Colonic mucosa (tissue), 4 donors: ENCODE results near the gene TMEM271. TPM values are rescaled to one million over a fixed set of nuclear protein-coding genes. Genes with fewer than 3 reads are reported as not detected.

Experiments used
- DNase-seq: peaks from one replicate; pipeline ENCODE4 v3.0.0-alpha.2; 2020
- H3K27ac ChIP-seq: fragments of 200-600 bp; one replicate; pipeline ENCODE4 v1.8.0; 2021
- H3K27me3 ChIP-seq: fragments of 200-600 bp; one replicate; pipeline ENCODE4 v1.8.0; 2021
- H3K36me3 ChIP-seq: fragments of 200-600 bp; one replicate; pipeline ENCODE4 v1.8.0; 2021
- H3K4me1 ChIP-seq: fragments of 200-600 bp; one replicate; pipeline ENCODE4 v1.8.0; 2021; ENCODE audit warnings: mild to moderate bottlenecking
- H3K4me3 ChIP-seq: fragments of 200-600 bp; one replicate; pipeline ENCODE4 v1.8.0; 2021
- H3K9ac ChIP-seq, 2 donors: one replicate each; pipeline ENCODE4 v1.7.0; 2013; ENCODE audit warnings: control low read depth in 2 of 2, low read depth in 2 of 2, low read length in 2 of 2
- H3K9me3 ChIP-seq: fragments of 200-600 bp; one replicate; pipeline ENCODE4 v1.8.0; 2021
- intact Hi-C: fragments of 100-400 bp; cut with DNase I; formaldehyde crosslinking; loops from one replicate; pipeline ENCODE4 v1.14.1; 2022
- total RNA-seq, 2 donors: library from RNA; stranded (reverse); fragmentation: NEBNext Ultra II Directional in 1 of 2; extraction: Animal tissue kit (Norgen Biotek cat#: 25700) in 1 of 2; gene quantifications; one replicate each; pipeline ENCODE4 v1.2.1, GENCODE V29; 2021
- TF ChIP-seq, protein P1 (sequence below): fragments of 200-600 bp; IDR thresholded peaks from one replicate; pipeline ENCODE4 v1.8.0; 2022; ENCODE audit warnings: antibody characterized with exemption, mild to moderate bottlenecking
- donor health status: healthy.
- donor health status: DM: no; HTN: no; CAD: no.
- donor health status: DM: no; HTN: no; CAD: no.

TMEM271 gene, protein sequence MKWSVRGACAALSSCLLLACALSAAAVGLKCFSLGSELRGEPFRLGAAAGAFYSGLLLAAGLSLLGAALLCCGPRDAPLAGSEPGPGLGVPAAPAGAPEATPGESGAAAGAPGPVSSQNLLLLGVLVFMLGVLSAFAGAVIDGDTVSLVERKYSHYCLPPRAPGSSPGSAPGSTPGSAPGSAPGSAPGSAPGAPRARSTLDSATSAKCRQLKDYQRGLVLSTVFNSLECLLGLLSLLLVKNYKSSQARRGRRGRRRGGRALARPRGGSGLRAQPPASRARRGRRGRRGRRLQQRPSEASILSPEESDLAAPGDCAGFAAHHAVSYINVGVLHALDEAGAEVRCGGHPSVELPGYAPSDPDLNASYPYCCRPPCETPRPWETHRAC
- not detected for total RNA-seq

- H3K27me3 ChIP-seq = peaks cover 42% of the 10 kb centered on the region
- H3K36me3 ChIP-seq = no peaks in the 10 kb centered on the region
- H3K27ac ChIP-seq = no peak within 1 kb of the TSS
- TF ChIP-seq, protein P1, sequence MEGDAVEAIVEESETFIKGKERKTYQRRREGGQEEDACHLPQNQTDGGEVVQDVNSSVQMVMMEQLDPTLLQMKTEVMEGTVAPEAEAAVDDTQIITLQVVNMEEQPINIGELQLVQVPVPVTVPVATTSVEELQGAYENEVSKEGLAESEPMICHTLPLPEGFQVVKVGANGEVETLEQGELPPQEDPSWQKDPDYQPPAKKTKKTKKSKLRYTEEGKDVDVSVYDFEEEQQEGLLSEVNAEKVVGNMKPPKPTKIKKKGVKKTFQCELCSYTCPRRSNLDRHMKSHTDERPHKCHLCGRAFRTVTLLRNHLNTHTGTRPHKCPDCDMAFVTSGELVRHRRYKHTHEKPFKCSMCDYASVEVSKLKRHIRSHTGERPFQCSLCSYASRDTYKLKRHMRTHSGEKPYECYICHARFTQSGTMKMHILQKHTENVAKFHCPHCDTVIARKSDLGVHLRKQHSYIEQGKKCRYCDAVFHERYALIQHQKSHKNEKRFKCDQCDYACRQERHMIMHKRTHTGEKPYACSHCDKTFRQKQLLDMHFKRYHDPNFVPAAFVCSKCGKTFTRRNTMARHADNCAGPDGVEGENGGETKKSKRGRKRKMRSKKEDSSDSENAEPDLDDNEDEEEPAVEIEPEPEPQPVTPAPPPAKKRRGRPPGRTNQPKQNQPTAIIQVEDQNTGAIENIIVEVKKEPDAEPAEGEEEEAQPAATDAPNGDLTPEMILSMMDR = no peak
- H3K9ac ChIP-seq = no peak within 1 kb of the TSS
- H3K9me3 ChIP-seq = no peaks in the 10 kb centered on the region
- no peak within 1 kb of the TSS for H3K4me3 ChIP-seq
- intact Hi-C loops = no loop called here
- no peaks in the 10 kb centered on the region for H3K4me1 ChIP-seq
- DNase-seq = no peak
These were observed at the start of gene TMEM271 for GRCh38 chr4:576245-576821. Gene TMEM271 (minus strand): TSS chr4:576295. CDS start chr4:576062, 233 bp downstream.

DNA sequence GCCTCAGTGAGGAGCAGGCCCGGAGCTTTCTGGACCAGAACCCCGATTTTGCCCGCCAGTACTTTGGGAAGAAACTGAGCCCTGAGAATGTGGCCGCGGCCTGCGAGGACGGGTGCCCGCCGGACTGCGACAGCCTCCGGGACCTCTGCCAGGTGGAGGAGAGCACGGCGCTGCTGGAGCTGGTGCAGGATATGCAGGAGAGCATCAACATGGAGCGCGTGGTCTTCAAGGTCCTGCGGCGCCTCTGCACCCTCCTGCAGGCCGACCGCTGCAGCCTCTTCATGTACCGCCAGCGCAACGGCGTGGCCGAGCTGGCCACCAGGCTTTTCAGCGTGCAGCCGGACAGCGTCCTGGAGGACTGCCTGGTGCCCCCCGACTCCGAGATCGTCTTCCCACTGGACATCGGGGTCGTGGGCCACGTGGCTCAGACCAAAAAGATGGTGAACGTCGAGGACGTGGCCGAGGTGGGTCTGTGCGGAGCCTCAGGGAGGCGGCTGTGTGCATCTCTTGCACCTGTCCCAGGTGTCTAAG, 49.6 kb upstream of the TMEM271 start:
- no peak overlapping the region for H3K4me3 ChIP-seq
- TF ChIP-seq, protein P1 = no peak
- H3K36me3 ChIP-seq = no peaks in the 10 kb centered on the region
- no peaks in the 10 kb centered on the region for H3K27me3 ChIP-seq
- H3K27ac ChIP-seq = no peak overlapping the region
- H3K9ac ChIP-seq = no peak overlapping the region
- H3K9me3 ChIP-seq = no peaks in the 10 kb centered on the region
- no peak for DNase-seq
- no peaks in the 10 kb centered on the region for H3K4me1 ChIP-seq
- intact Hi-C loops = no loop called here

DNA sequence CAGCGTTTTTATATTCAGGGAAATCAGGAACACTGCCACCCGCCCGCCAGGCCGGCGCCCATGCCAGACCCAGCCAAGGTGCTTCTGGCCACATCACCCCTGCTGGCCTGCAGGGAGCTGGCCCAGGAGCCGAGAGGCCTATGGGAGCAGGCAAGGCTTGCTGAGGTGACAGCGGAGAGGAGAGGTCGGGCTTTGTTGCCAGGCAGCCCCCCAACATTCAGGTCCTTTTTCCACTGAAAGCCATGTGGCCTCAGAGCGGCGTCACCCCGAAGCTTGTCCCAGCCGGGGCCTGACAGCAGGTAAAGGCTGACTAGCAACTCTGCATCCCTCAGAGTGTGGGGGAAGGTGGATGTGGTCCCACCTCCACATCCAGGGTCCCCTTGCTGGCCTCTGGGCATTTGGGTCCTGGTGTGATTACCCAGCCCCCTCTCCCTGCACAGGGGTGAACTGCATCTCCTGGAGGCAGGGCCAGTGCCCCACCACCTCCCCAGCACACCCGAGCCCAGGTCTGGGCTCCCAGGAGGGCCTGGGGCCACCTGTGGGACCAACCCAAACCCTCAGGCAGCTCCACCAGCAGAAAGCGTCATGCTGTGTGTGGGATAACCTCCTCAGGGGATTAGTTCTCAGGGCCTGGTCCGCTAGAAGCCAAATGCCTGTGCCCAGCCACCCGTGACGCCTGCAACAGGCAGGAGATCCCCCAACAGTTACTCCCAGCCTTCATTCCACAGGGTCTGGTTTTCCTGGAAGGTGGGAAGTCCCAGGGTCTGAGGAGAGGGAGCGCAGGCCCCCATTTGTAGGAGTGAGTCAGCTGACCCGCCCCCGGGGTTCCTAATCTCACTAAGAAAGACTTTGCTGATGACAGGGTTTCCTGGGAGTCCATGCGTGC, 48.9 kb upstream of the TMEM271 start, which contains the start of gene PDE6B:
Gene PDE6B (plus strand): TSS at position 869 of the 886 bp plus-strand sequence. CDS start 54 bp downstream, outside the sequence.
- intact Hi-C loops = no loop called here

GRCh38 chr4:623914-624566, 47.9 kb upstream of the TMEM271 start:
- Histone ChIP-seq H3K9ac (no peak overlapping the region), H3K27ac (no peak overlapping the region), H3K4me3 (no peak overlapping the region), H3K9me3 (no peaks in the 10 kb centered on the region), H3K27me3 (no peaks in the 10 kb centered on the region), H3K4me1 (no peaks in the 10 kb centered on the region), H3K36me3 (no peaks in the 10 kb centered on the region)
- no peak for DNase-seq
- intact Hi-C loops = no loop called here
- TF ChIP-seq, protein P1 = no peak

More for the DNA sequence above, 48.9 kb upstream of the TMEM271 start, which contains the start of gene PDE6B:
- Histone ChIP-seq H3K36me3 (no peaks in the 10 kb centered on the region), H3K9me3 (no peaks in the 10 kb centered on the region), H3K4me3 (no peak within 1 kb of the TSS), H3K4me1 (no peaks in the 10 kb centered on the region), H3K27ac (no peak within 1 kb of the TSS), H3K27me3 (no peaks in the 10 kb centered on the region), H3K9ac (no peak within 1 kb of the TSS)
- TF ChIP-seq, protein P1 = no peak
- no peak for DNase-seq
